Measurements from ENCODE around the gene DNAJC3.

DNA sequence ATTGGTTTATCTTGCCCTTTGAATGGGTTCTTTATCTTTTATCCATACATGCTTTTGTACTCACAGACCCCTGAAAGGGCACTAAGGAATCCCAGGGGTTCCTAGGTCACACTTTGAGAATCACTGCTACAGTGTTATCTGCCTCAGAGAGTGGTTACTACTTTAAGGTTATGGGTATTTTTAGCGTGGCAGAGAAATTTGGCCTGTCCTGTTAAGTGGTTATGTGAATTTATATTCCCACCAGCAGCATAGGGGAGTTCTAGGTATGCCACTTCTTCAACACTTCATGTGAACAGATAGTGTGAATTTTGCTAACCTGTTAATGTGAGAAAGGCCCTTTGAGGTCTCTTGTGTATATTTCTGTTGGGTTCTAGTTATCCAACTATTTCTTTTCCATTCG, 75.7 kb downstream of the DNAJC3 start:
- TF ChIP-seq YY1 (IDR thresholded peaks at IDR 0.05; ENCODE audit: insufficient read depth, insufficient read length) (no peak), ZNF274 (IDR thresholded peaks at IDR 0.05; ENCODE audit: low read depth, low read length) (no peak)
